NCI-H146 treated with DMSO at 0.1 percent for 48 hours (cell line): ENCODE data around the gene TBC1D8.
"Not testable (repeated sequence)": the region's sequence is repeated elsewhere in the genome, so short reads cannot be mapped to it uniquely, and the experiment has no call there.

Experiments
- DNase-seq: peaks from one replicate; lab custom pipeline; 2025; ENCODE audit not compliant: unreplicated experiment; lab: John Stamatoyannopoulos, UW

TBC1D8 gene

DNA sequence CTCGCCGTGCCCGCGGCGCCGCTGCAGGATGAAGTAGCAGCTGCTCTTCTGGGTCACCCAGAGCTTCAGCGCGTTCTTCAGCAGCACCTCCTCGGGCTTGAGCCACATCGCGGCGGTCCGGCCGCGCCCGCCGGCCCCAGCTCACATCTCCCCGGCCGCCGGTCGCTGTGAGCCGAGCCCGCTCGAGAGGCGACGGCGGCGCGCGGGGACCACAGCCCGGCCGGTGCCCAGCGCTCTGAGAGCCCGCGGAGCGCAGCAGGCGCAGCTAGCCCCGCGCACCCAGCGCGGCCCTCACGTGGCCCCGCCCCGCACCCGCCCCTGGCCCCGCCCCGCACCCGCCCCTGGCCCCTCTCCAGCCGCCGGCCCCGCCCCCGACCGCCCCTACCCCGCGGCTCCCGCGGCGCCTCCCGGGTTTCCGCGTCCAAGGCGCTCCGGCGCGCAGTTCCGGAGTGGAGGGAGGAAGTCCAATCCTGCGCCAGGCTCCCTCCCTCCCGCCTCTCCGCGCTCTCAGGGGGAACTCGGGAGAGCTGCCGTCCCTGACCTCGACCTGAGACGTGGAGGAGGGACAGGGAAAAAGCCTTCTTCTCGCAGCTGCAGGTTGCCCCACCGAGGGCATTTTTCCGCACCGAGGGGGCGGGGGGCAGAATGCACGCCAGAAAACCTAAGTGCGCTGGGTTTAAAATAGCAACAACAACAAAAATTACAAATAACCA, at the start of gene TBC1D8:
Gene TBC1D8 (minus strand): TSS at position 237 of the 713 bp plus-strand sequence. CDS start 129 bp downstream, at position 108.
- DNase-seq: peak; percentile 74

- no peak for DNase-seq
Measured at GRCh38 chr2:101200676-101201075, 49.5 kb upstream of the TBC1D8 start.

DNA sequence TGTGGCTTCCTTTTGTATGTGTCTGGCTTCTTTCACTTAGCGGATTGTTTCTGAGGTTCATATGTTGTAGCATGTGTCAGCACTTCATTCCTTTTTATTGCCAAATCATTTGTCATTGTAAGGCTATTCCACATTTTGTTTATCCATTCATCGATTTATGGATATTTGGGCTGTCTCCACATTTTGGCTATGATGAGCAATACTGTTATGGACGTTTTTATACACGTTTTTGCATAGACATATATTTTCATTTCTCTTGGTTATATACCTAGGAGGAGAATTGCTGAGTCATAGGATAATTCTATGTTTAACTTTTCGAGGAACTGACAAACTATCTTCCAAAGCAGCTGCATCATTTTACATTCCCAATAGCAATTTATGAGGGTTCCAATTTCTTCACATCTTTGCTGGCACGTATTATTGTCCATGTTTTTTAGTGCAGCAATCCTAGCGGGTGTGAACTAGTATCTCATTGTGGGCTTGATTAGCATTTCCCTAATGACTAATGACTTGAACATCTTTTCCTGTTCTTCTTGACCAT, 48.1 kb upstream of the TBC1D8 start:
- no peak for DNase-seq

- no peak for DNase-seq
Measured at GRCh38 chr2:101197814-101198213, 46.6 kb upstream of the TBC1D8 start.

DNA sequence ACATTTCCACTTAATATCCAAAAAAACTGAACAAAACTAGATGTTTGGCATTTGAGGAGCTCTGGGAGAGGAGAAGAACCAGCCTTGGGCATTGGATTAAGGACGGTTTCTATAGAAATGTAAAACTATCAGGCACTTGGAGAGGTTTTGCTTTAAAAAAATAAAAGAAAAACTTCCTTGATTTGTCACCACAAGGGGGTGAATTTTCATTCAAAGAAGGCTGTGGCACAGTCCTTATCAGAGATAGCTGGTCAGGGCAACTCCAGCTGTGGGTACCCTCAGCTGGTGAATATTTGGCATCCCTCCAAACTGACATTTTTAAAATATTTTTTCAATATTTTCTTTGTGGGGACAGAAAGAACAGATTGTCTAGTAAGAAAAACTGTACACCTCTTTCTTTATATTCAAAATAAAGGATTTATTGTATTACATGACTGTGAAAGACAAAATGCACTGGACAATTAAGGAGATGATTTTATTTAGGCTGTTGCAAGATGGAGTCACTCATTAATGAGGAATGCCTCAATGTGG, 46.1 kb upstream of the TBC1D8 start:
- DNase-seq: no peak

DNA sequence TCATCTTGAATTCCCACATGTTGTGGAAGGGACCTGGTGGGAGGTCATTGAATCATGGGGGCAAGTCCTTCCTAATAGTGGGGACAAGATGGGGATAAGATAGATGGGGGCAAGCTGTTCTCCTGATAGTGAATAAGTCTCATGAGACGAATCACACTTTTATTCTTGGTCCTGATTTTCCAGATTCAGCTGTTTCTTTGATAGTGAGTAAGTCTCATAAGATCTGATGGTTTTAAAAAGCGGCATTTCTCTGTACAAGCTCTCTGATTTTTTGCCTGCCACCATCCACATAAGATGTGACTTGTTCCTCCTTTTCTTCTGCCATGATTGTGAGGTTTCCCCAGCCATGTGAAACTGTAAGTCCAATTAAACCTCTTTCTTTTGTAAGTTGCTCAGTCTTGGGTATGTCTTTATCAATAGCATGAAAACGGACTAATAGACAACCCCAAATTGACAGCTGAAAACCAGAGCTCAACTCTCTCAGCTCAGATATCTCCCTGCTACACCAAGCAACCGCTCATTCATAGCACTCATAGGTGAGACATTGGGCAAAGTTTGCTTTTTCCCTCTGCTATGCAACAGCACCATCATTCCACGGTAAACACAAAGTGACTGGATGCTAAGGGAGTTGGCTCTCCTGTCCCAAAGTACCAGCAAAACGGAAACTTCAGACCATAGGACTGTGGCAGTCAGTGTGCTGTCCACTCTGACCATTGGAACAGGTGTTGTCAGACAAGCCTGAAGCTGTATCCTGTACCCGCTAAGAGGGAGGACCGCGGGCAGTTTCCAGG, 44.9 kb upstream of the TBC1D8 start:
- DNase-seq: no peak

DNA sequence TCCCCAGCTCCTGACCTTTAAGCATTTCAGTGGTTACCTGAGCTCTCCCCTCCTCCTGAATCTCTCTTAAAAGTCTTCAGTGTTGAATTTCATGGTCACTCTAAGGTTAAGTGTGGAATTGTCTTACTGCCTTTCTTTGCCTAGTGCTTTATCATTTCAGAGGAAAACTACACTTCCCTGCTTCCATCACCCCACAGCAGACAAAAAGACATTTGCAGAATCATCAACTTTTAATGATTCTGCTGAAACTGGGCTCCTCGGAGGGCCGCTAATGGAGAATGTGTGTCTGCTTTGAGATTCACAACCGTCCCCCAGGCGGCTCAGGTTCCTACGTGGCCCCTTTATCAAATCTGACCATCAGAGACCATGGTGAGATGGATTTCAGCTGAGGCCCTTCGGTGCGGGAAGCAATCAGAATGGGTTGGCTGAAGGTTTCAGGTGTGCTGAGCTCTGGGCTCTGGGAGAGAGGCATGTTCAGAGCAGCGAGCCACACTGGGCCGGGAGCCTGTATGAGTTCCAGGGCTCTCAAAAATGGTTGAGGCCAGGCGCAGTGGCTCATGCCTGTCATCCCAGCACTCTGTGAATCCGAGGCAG, 41.9 kb upstream of the TBC1D8 start:
- no peak for DNase-seq

DNA sequence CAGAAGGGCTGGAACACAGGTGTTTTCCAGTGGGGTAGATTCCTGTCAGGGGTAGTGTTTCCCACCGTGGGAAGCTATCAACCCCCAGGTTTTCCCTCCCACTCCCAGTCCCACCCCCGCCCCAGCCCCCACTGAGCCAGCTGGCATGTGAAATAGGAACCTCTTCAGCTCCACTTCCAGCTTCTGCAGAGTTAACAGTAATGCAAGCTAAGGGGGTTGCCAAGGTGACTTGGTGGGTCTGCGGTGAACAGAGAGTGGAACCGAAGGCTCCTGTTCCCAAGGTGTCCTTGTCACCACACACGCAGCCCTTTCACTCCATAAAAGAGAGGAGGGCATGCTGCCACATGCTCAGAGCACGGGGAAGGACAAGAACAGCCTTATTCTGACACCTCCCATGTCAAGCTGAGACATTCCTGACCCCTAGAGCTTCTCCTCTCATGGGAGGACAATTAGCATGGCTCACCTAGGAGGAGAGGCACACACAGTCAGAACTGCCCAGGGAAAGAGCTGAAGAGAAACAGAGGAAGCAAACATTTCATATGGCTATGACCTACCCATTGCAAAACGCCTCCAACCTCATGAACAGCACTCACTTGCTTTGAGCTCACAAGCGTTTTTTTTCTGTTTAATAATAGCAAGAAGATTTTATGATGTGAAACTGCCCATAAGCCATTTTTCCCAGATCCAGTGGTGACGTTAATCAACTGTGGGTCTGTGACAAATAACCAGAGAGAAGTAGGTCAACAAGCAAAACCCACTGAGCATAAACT, 39.8 kb upstream of the TBC1D8 start:
- DNase-seq: no peak

DNA sequence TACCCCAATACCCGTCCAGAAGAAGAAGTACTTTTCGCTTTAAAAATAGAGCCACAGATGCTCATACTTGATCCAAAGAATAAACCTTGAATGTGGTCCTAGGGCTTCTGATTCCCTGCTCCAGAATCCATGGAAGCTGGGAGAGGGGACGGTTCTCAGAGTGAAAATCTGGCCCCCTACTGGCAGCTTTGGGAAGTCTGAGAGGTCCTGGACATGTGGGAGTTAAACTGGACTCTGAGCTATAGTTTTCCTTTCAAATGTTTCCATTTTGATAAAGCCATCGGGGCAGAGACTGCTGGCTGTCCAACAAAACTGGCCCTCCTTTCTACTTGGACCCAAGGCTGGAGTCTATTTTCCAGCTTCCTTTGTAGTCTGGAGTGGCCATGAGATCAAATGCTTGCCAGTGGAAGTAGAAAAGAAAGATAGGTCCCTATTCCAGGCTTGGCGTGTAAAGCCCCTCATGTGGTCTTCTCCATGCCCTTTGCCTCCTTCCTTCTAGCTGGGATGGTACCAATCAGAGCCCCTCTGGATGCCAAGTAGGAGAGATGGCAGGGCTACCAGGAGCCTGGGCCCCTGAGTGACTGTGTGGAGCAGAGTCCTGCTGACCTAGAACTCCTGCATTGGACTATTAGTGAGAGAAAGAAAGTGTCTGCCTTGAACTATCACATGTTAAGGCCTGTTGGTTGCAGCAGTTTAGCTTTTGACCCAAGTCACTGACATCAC, 37.7 kb upstream of the TBC1D8 start:
- DNase-seq: no peak

DNA sequence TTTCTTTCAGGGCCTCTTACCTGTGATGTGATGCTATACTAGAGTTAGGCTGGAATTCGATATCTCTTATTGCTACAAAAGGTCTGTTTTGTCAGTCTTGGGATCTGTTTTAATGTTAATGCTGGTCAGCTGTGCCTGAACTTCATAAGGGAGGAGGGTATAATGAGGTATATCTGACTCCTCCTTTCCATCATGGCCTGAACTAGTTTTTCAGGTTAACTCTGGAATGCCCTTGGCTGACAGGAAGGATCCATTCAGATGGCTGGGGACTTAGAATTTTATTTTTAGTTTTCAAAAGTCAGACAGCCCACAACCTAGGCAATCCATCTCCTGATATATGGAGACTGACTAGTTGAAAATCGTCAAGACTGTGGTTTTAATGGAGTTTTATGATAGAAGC, 35.9 kb upstream of the TBC1D8 start:
- DNase-seq: no peak

GRCh38 chr2:101185656-101186055, 34.5 kb upstream of the TBC1D8 start:
- DNase-seq: no peak

GRCh38 chr2:101185085-101185484, 33.9 kb upstream of the TBC1D8 start:
- DNase-seq: peak; percentile 78

- no peak for DNase-seq
Measured at GRCh38 chr2:101179982-101180381, 28.8 kb upstream of the TBC1D8 start.

- no peak for DNase-seq
Measured at GRCh38 chr2:101176803-101177202, 25.6 kb upstream of the TBC1D8 start.

DNA sequence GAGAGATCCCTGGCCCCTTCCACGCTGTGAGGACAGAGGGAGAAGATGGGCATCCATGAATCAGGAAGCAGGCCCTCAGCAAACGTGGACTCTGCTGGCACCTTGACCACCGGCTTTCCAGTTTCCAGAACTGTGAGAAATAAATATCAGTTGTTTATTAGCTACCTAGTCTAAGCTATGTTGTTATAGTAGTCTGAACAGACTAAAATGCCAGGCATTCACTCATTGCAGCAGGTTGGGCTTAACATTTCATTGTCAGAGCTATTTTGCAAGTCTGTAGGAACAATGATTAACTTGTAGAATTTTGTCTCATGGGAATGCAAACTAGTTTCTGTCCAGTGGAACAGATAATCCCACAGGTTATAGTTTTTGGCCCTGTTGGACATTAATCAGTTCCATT, 24.8 kb upstream of the TBC1D8 start:
- no peak for DNase-seq

DNA sequence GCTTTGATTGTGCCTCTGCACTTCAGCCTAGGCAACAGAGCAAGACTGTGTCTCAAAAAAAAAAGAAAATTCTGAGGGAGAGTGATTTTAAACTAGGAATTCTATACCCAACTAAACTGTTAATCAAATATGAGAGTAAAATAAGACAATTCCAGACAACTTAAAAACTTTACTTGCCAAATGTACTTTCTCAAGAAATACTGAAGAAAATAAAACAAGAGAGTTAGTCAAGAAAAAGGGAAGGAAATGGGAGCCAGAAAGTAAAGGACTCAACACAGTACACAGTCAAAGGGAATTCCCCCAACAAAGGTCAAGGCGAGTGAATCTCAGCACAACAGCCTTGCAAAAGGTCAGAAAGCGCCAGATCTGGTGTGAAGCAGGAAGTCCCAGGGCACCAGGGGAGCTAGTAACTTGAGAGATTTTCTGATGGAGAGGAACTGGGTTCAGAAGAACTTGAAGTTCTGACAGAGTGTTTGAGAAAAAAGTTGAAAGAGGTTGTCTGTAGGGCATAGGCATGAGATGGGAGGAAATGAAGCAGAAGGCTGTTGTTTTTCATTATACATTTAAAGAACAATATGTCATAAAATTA, 22.6 kb upstream of the TBC1D8 start:
- no peak for DNase-seq

DNA sequence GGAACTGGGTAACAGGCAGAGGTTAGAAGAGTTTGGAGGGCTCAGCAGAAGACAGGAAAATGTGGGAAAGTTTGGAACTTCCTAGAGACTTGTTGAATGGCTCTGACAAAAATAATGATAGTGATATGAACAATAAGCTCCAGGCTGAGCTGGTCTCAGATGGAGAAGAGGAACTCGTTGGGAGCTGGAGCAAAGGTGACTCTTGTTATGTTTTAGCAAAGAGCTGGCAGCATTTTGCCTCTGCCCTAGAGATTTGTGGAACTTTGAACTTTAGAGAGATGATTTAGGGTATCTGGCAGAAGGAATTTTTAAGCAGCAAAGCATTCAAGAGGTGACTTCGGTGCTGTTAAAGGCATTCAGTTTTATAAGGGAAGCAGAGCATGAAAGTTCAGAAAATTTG, 18.6 kb upstream of the TBC1D8 start:
- not testable (repeated sequence) for DNase-seq

DNA sequence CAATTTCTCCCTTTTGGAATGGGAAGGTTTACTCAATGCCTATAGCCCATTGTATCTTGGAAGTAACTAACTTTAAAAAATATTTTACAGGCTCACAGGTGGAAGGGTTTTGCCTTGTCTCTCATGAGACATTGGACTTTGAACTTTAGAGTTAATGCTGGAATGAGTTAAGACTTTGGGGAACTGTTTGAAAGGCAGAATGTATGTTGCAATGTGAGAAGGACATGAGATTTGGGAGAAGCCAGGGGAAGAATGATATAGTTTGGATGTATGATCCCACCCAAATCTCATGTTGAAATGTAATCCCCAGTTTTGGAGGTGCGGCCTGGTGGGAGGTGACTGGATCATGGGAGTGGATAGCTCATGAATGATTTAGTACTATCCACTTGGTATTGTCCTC, 17.5 kb upstream of the TBC1D8 start:
- no peak for DNase-seq

DNA sequence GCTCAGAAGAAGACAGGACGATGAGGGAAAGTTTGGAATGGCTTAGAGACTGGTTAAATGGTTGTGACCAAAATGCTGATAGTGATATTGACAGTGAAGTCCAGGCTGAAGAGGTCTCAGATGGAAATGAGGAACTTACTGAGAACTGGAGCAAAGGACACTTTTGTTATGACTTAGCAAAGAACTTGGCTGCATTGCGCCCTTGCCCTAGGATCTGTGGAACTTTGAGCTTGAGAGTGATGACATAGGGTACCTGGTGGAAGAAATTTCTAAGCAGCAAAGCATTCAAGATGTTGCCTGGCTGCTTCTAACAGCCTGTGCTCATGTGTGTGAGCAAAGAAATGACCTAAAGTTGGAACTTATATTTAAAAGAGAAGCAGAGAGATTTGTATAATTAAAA, 16.4 kb upstream of the TBC1D8 start:
- DNase-seq: not testable (repeated sequence)

DNA sequence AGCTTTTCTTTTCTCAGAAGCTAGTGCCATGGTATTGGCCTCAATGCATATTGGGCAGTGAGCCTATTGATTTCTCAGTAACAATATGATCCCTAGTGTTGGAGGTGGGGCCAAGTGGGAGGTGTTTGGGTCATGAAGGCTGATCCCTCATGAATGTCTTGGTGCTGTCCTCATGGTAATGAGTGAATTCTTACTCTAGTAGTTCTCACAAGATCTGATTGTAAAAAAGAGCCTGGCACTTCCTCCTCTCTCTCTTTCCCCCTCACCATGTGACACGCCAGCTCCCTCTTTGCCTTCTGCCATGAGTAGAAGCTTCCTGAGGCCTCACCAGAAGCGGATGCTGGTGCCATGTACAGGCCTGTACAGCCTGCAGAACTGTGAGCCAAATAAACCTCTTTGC, 12.8 kb upstream of the TBC1D8 start:
- no peak for DNase-seq
